HG02678 (cell line): Measurements from ENCODE around the gene DGKI.

ENCODE experiments used
- ATAC-seq: cut with Tn5 transposase; IDR thresholded peaks from one replicate; pipeline ENCODE4 v1.9.1; 2021; ENCODE audit warnings: mild to moderate bottlenecking, moderate library complexity; ENCODE audit not compliant: unreplicated experiment

DGKI gene

GRCh38 chr7:137439829-137440825 lies 406.6 kb downstream of the DGKI start:
- ATAC-seq: no peak

- no peak for ATAC-seq
Observed at GRCh38 chr7:137434946-137435345, 411.8 kb downstream of the DGKI start.

GRCh38 chr7:137434530-137434929 lies 412.2 kb downstream of the DGKI start:
- no peak for ATAC-seq

GRCh38 chr7:137423321-137423720 lies 423.5 kb downstream of the DGKI start:
- ATAC-seq: no peak

GRCh38 chr7:137421366-137421765 lies 425.4 kb downstream of the DGKI start:
- ATAC-seq: no peak

GRCh38 chr7:137418841-137419240 lies 427.9 kb downstream of the DGKI start:
- ATAC-seq: no peak

- ATAC-seq: no peak
Observed at GRCh38 chr7:137417464-137417863, 429.3 kb downstream of the DGKI start.

- no peak for ATAC-seq
Observed at GRCh38 chr7:137413901-137414300, 432.9 kb downstream of the DGKI start.

- no peak for ATAC-seq
Observed at GRCh38 chr7:137411446-137411845, 435.3 kb downstream of the DGKI start.

- no peak for ATAC-seq
Observed at GRCh38 chr7:137408126-137408525, 438.6 kb downstream of the DGKI start.

GRCh38 chr7:137407078-137407477 lies 439.7 kb downstream of the DGKI start:
- no peak for ATAC-seq

- no peak for ATAC-seq
Observed at GRCh38 chr7:137404660-137405317, 442.0 kb downstream of the DGKI start.

- no peak for ATAC-seq
Observed at GRCh38 chr7:137403353-137403695, 443.4 kb downstream of the DGKI start.

- ATAC-seq: no peak
Observed at GRCh38 chr7:137402536-137403352, 444.0 kb downstream of the DGKI start.

- ATAC-seq: no peak
Observed at GRCh38 chr7:137399827-137400823, 446.6 kb downstream of the DGKI start.

GRCh38 chr7:137396051-137396450 lies 450.7 kb downstream of the DGKI start:
- ATAC-seq: no peak

GRCh38 chr7:137395420-137395819 lies 451.4 kb downstream of the DGKI start:
- ATAC-seq: no peak

- no peak for ATAC-seq
Observed at GRCh38 chr7:137393570-137393969, 453.2 kb downstream of the DGKI start.

GRCh38 chr7:137390076-137390475 lies 456.7 kb downstream of the DGKI start:
- ATAC-seq: no peak

- no peak for ATAC-seq
Observed at GRCh38 chr7:137388916-137389315, 457.9 kb downstream of the DGKI start.
